ENCODE results near the gene PBX4. TPM values are rescaled to one million over a fixed set of nuclear protein-coding genes. Genes with fewer than 3 reads are reported as not detected.

Gene PBX4
- total and polyA plus RNA-seq, 4 donors: 2.2 to 8.3 (median 6.8) TPM

GRCh38 chr19:19624032-19624570 lies 5.6 kb upstream of the PBX4 start:
- no peaks in the 10 kb centered on the region for H3K36me3 ChIP-seq (ENCODE audit: control insufficient read depth in 4 of 4, insufficient read depth in 4 of 4, low read length in 4 of 4)
- H3K9me3 ChIP-seq (ENCODE audit: control insufficient read depth in 4 of 4, insufficient read depth in 3 of 4, low read length in 3 of 4): no peaks in the 10 kb centered on the region
- H3K4me3 ChIP-seq: no peak overlapping the region
- H3K4me1 ChIP-seq (ENCODE audit: control insufficient read depth in 5 of 5, insufficient read depth in 5 of 5, low read length in 5 of 5): peaks cover 0 to 18% (median 4%) of the 10 kb centered on the region in 5 donors
- DNase-seq (no peak), ATAC-seq (ENCODE audit: insufficient read depth, low FRiP score) (no peak)
- no peak for TF ChIP-seq CTCF (IDR thresholded peaks at IDR 0.05; ENCODE audit: control extremely low read depth, extremely low read depth)
- no peaks in the 10 kb centered on the region for H3K27me3 ChIP-seq (ENCODE audit: control insufficient read depth in 3 of 3, insufficient read depth in 3 of 3, low read length in 2 of 3)
- no peak overlapping the region for H3K27ac ChIP-seq (ENCODE audit: low read depth in 1 of 2, low read length in 1 of 2)
- WGBS, 2 donors: 95 to 96% methylated on average over 19 of the region's 19 CpGs
- no peak overlapping the region for H3K9ac ChIP-seq (ENCODE audit: insufficient read depth in 1 of 2, low read length in 2 of 2)

- ATAC-seq (ENCODE audit: insufficient read depth, low FRiP score): no peak
- H3K27me3 ChIP-seq (ENCODE audit: control insufficient read depth in 3 of 3, insufficient read depth in 3 of 3, low read length in 2 of 3): no peaks in the 10 kb centered on the region
- WGBS, 2 donors: 86 to 91% methylated on average over 5 of the region's 5 CpGs
Measured at GRCh38 chr19:19623383-19623782, 4.9 kb upstream of the PBX4 start.

GRCh38 chr19:19619849-19620210 lies 1.3 kb upstream of the PBX4 start:
- Histone ChIP-seq H3K4me1 (ENCODE audit: control insufficient read depth in 5 of 5, insufficient read depth in 5 of 5, low read length in 5 of 5) (peaks cover 0 to 21% (median 9%) of the 10 kb centered on the region in 5 donors), H3K4me3 (no peak overlapping the region), H3K9me3 (ENCODE audit: control insufficient read depth in 4 of 4, insufficient read depth in 3 of 4, low read length in 3 of 4) (no peaks in the 10 kb centered on the region), H3K36me3 (ENCODE audit: control insufficient read depth in 4 of 4, insufficient read depth in 4 of 4, low read length in 4 of 4) (no peaks in the 10 kb centered on the region), H3K9ac (ENCODE audit: insufficient read depth in 1 of 2, low read length in 2 of 2) (no peak overlapping the region), H3K27ac (ENCODE audit: low read depth in 1 of 2, low read length in 1 of 2) (no peak overlapping the region), H3K27me3 (ENCODE audit: control insufficient read depth in 3 of 3, insufficient read depth in 3 of 3, low read length in 2 of 3) (no peaks in the 10 kb centered on the region)
- TF ChIP-seq CTCF (IDR thresholded peaks at IDR 0.05; ENCODE audit: control extremely low read depth, extremely low read depth): no peak
- ATAC-seq (ENCODE audit: insufficient read depth, low FRiP score) (no peak), DNase-seq (no peak)
- WGBS, 2 donors: 73 to 82% methylated on average over 7 of the region's 7 CpGs

More at GRCh38 chr19:19623383-19623782, 4.9 kb upstream of the PBX4 start:
- no peaks in the 10 kb centered on the region for H3K36me3 ChIP-seq (ENCODE audit: control insufficient read depth in 4 of 4, insufficient read depth in 4 of 4, low read length in 4 of 4)
- no peak for DNase-seq
- peaks cover 0 to 20% (median 7%) of the 10 kb centered on the region in 5 donors for H3K4me1 ChIP-seq (ENCODE audit: control insufficient read depth in 5 of 5, insufficient read depth in 5 of 5, low read length in 5 of 5)
- H3K4me3 ChIP-seq: no peak overlapping the region
- H3K9ac ChIP-seq (ENCODE audit: insufficient read depth in 1 of 2, low read length in 2 of 2): no peak overlapping the region
- H3K9me3 ChIP-seq (ENCODE audit: control insufficient read depth in 4 of 4, insufficient read depth in 3 of 4, low read length in 3 of 4): no peaks in the 10 kb centered on the region
- TF ChIP-seq CTCF (IDR thresholded peaks at IDR 0.05; ENCODE audit: control extremely low read depth, extremely low read depth): no peak
- no peak overlapping the region for H3K27ac ChIP-seq (ENCODE audit: low read depth in 1 of 2, low read length in 1 of 2)

Data from lung (tissue), 12 donors.